Upper lobe of left lung (tissue), 6 donors: ENCODE measurements around the gene ALCAM. TPM values are rescaled to one million over a fixed set of nuclear protein-coding genes. Genes with fewer than 3 reads are reported as not detected.
A peak's percentile ranks its signal among the peaks of the same experiment; 100 is the strongest.

Experiments used
- ATAC-seq, 2 donors: fragments of 200-7000 bp; cut with Tn5 transposase; one replicate each; pipeline ENCODE4 v1.9.1; 2022; ENCODE audit warnings: mild to moderate bottlenecking in 2 of 2, moderate library complexity in 2 of 2; ENCODE audit not compliant: low FRiP score in 2 of 2
- DNase-seq, 2 donors: peaks; one replicate each; pipeline ENCODE4 v3.0.0-alpha.2; 2019 to 2020
- H3K27ac ChIP-seq, 4 donors: fragments of 200-600 bp; sonication (generic); one replicate each; pipeline ENCODE4 v1.5.1; 2016 to 2019
- H3K27me3 ChIP-seq, 4 donors: fragments of 200-600 bp; sonication (generic); one replicate each; pipeline ENCODE4 v1.5.1; 2017 to 2019
- H3K36me3 ChIP-seq, 4 donors: fragments of 200-600 bp; sonication (generic); one replicate each; pipeline ENCODE4 v1.5.1; 2016 to 2019
- H3K4me1 ChIP-seq, 4 donors: fragments of 200-600 bp; sonication (generic); one replicate each; pipeline ENCODE4 v1.5.1; 2018 to 2019
- H3K4me3 ChIP-seq, 4 donors: fragments of 200-600 bp; sonication (generic); one replicate each; pipeline ENCODE4 v1.5.1; 2017 to 2019; ENCODE audit warnings: mild to moderate bottlenecking in 2 of 4, moderate library complexity in 1 of 4
- H3K9me3 ChIP-seq, 4 donors: fragments of 200-600 bp; sonication (generic); one replicate each; pipeline ENCODE4 v1.5.1; 2018 to 2019
- CTCF ChIP-seq, 6 experiments: fragments of 450-650 bp in 4 of 6; fragments of 200-600 bp in 2 of 6; sonication (generic) in 2 of 6; IDR thresholded peaks; one replicate each; pipeline ENCODE4 v1.5.1; 2016 to 2019; ENCODE audit warnings: antibody characterized with exemption in 6 of 6
- EP300 ChIP-seq, 4 donors: sonication (generic); formaldehyde crosslinking; IDR thresholded peaks; one replicate each; pipeline ENCODE4 v1.5.1; 2017; ENCODE audit warnings: antibody characterized with exemption in 4 of 4, control low read depth in 2 of 4
- POLR2A ChIP-seq, 4 donors: fragments of 450-650 bp; IDR thresholded peaks; one replicate each; pipeline ENCODE4 v1.5.1; 2016 to 2017; ENCODE audit warnings: antibody characterized with exemption in 4 of 4, mild to moderate bottlenecking in 2 of 4
- POLR2AphosphoS5 ChIP-seq, 2 donors: sonication (generic); formaldehyde crosslinking; IDR thresholded peaks; one replicate each; pipeline ENCODE4 v1.5.1; 2017; ENCODE audit warnings: antibody characterized with exemption in 2 of 2
- WGBS, 2 donors: methylation state at CpG; one replicate each; pipeline ENCODE4 v1.1.5; 2017 to 2018; 5-methylcytosine and 5-hydroxymethylcytosine counted together
- total RNA-seq, 6 donors: library from RNA; depleted of rRNA in 4 of 6; stranded (reverse); fragments of >200 nt in 4 of 6; gene quantifications; one replicate each; pipeline versions ENCODE4 v1.1.0 to v1.2.1, GENCODE V29; 2016 to 2021
- donor health status: DM: no; HTN: no; CAD: no; lungs with moderate emphysema.
- donor health status: DM: no; HTN: yes; CAD: no; lungs with severe emphysema.

ALCAM gene
- total RNA-seq, 6 donors from 2014 or later = 129 to 390 (median 186) TPM

- WGBS, 2 donors = 80 to 87% methylated on average over 4 of the region's 4 CpGs
- DNase-seq (no peak), ATAC-seq (no peak)
- TF ChIP-seq POLR2AphosphoS5 (IDR thresholded peaks at IDR 0.05) (no peak), EP300 (IDR thresholded peaks at IDR 0.05) (no peak), CTCF (IDR thresholded peaks at IDR 0.05) (no peak), POLR2A (IDR thresholded peaks at IDR 0.05) (no peak)
- Histone ChIP-seq H3K36me3 (no peaks in the 10 kb centered on the region), H3K4me1 (peaks cover 0 to 3% (median 0%) of the 10 kb centered on the region in 4 donors), H3K27me3 (no peaks in the 10 kb centered on the region), H3K9me3 (no peaks in the 10 kb centered on the region), H3K27ac (peak overlapping the region in 1 of 4 donors; percentile 76), H3K4me3 (no peak overlapping the region)
Observed at GRCh38 chr3:105352976-105353375, 13.7 kb upstream of the ALCAM start.

- peak; percentile 43 to 62 for DNase-seq
Observed at GRCh38 chr3:105353485-105354161, 13.1 kb upstream of the ALCAM start.

GRCh38 chr3:105354429-105354828 is 12.3 kb upstream of the ALCAM start:
- no peak for ATAC-seq

More at GRCh38 chr3:105353485-105354161, 13.1 kb upstream of the ALCAM start:
- Histone ChIP-seq H3K36me3 (no peaks in the 10 kb centered on the region), H3K27me3 (no peaks in the 10 kb centered on the region), H3K9me3 (no peaks in the 10 kb centered on the region), H3K4me1 (peaks cover 0 to 3% (median 0%) of the 10 kb centered on the region in 4 donors), H3K4me3 (peak overlapping the region in 3 of 4 donors; percentile 23 to 36 (median 25)), H3K27ac (peak overlapping the region in 3 of 4 donors; percentile 53 to 76 (median 69))
- TF ChIP-seq POLR2AphosphoS5 (IDR thresholded peaks at IDR 0.05) (peak in 1 of 2 donors; percentile 14), EP300 (IDR thresholded peaks at IDR 0.05) (no peak), POLR2A (IDR thresholded peaks at IDR 0.05) (peak in 1 of 4 donors; percentile 68)
- 27% methylated on average over 26 to 36 of the region's 37 CpGs for WGBS, 2 donors
- peak; percentile 75 to 79 for ATAC-seq

GRCh38 chr3:105355408-105356061 is 11.2 kb upstream of the ALCAM start:
- Histone ChIP-seq H3K27ac (no peak overlapping the region), H3K36me3 (no peaks in the 10 kb centered on the region), H3K4me1 (peaks cover 0 to 3% (median 0%) of the 10 kb centered on the region in 4 donors), H3K9me3 (no peaks in the 10 kb centered on the region), H3K4me3 (no peak overlapping the region), H3K27me3 (no peaks in the 10 kb centered on the region)
- ATAC-seq (no peak), DNase-seq (no peak)
- no peak for TF ChIP-seq EP300 (IDR thresholded peaks at IDR 0.05)
- no peak for TF ChIP-seq POLR2A (IDR thresholded peaks at IDR 0.05)
- TF ChIP-seq POLR2AphosphoS5 (IDR thresholded peaks at IDR 0.05) = no peak
- no peak for TF ChIP-seq CTCF (IDR thresholded peaks at IDR 0.05)
- 44 to 58% methylated on average over 2 of the region's 2 CpGs for WGBS, 2 donors

More at GRCh38 chr3:105354429-105354828, 12.3 kb upstream of the ALCAM start:
- Histone ChIP-seq H3K36me3 (no peaks in the 10 kb centered on the region), H3K4me1 (peaks cover 0 to 3% (median 0%) of the 10 kb centered on the region in 4 donors), H3K27me3 (no peaks in the 10 kb centered on the region), H3K4me3 (peak overlapping the region in 2 of 4 donors; percentile 25 to 36), H3K9me3 (no peaks in the 10 kb centered on the region), H3K27ac (peak overlapping the region in 2 of 4 donors; percentile 69 to 76)
- no peak for DNase-seq
- WGBS, 2 donors = 75 to 86% methylated on average over 3 of the region's 3 CpGs
- TF ChIP-seq EP300 (IDR thresholded peaks at IDR 0.05) (no peak), CTCF (IDR thresholded peaks at IDR 0.05) (no peak), POLR2AphosphoS5 (IDR thresholded peaks at IDR 0.05) (no peak), POLR2A (IDR thresholded peaks at IDR 0.05) (no peak)

GRCh38 chr3:105356396-105356795 is 10.3 kb upstream of the ALCAM start:
- Histone ChIP-seq H3K27ac (no peak overlapping the region), H3K36me3 (no peaks in the 10 kb centered on the region), H3K4me1 (peaks cover 0 to 3% (median 0%) of the 10 kb centered on the region in 4 donors), H3K9me3 (no peaks in the 10 kb centered on the region), H3K27me3 (no peaks in the 10 kb centered on the region), H3K4me3 (no peak overlapping the region)
- ATAC-seq (no peak), DNase-seq (no peak)
- TF ChIP-seq CTCF (IDR thresholded peaks at IDR 0.05) (no peak), EP300 (IDR thresholded peaks at IDR 0.05) (no peak), POLR2AphosphoS5 (IDR thresholded peaks at IDR 0.05) (no peak), POLR2A (IDR thresholded peaks at IDR 0.05) (no peak)
- WGBS, 2 donors = 89 to 91% methylated on average over 2 of the region's 2 CpGs
